Adipocyte (in vitro differentiated cells): Measurements from ENCODE around the gene THUMPD2.

Source experiments
- DNase-seq: peaks from one replicate; pipeline ENCODE4 v3.0.0-alpha.2; 2015; ENCODE audit warnings: low read depth
- H3K27me3 ChIP-seq: replicated peaks from 2 replicates; pipeline ENCODE4 v1.7.0; 2013; ENCODE audit warnings: mild to moderate bottlenecking, low read length, moderate library complexity; ENCODE audit not compliant: control insufficient read depth, insufficient read depth
- H3K36me3 ChIP-seq: 2 replicates; pipeline ENCODE4 v1.7.0; 2013; ENCODE audit warnings: low read length, mild to moderate bottlenecking, moderate library complexity; ENCODE audit not compliant: control insufficient read depth, insufficient read depth, severe bottlenecking
- H3K4me1 ChIP-seq: 2 replicates; pipeline ENCODE4 v1.7.0; 2013; ENCODE audit warnings: mild to moderate bottlenecking, low read length, moderate library complexity; ENCODE audit not compliant: control insufficient read depth, insufficient read depth
- H3K4me3 ChIP-seq: 2 replicates; pipeline ENCODE4 v1.7.0; 2013; ENCODE audit warnings: mild to moderate bottlenecking, low read length, moderate library complexity
- H3K9ac ChIP-seq: 2 replicates; pipeline ENCODE4 v1.7.0; 2013; ENCODE audit warnings: mild to moderate bottlenecking, low read length, moderate library complexity
- H3K9me3 ChIP-seq: 2 replicates; pipeline ENCODE4 v1.7.0; 2013; ENCODE audit warnings: mild to moderate bottlenecking, low read length, moderate library complexity; ENCODE audit not compliant: control insufficient read depth

THUMPD2 gene

DNA sequence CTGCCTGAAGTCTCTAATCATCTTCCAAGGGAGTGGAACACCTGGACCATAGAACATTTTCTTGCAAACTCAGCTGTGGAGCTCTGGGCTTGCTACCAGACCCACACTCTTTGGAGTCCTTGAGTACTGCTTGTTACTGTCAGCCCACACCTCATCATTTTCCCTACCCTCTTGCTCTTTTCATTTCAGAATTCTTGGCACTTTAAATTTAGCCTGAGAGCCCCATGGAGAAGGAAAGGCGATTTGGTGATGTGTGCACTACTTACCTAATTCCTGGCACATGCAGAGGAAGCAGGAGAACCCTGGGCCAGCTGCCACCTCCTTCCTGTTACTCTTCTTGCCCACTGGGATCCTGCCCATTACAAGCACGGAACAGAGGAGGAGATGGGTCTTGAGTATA, 81.6 kb downstream of the THUMPD2 start:
- H3K4me3 ChIP-seq = no peak overlapping the region
- no peak for DNase-seq
- H3K9me3 ChIP-seq = peaks cover 33% of the 10 kb centered on the region

DNA sequence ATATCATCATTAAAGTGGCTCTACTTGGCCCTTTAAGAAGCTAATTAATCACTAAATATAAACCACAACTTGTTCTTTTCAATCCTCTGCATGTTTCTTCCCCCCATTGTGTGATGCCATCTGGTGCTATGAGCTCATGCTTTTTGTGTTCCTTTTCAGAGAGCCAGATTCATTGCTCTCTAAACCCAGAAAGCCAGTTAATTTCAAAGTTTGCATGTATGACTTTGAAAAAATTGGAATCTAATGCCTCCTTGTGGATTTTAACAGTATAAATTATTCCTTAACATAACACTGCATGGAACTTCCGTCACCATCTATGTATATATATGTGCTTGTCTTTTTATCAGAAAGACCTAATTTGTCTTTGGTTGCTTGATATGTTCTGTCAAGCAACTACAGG, 82.2 kb downstream of the THUMPD2 start:
- H3K27me3 ChIP-seq = no peaks in the 10 kb centered on the region
- DNase-seq = peak; percentile 80
- H3K9me3 ChIP-seq = peaks cover 27% of the 10 kb centered on the region
- H3K9ac ChIP-seq = no peak overlapping the region
- peaks cover 9% of the 10 kb centered on the region for H3K4me1 ChIP-seq
- no peaks in the 10 kb centered on the region for H3K36me3 ChIP-seq
- H3K4me3 ChIP-seq = no peak overlapping the region

More for the DNA sequence above, 81.6 kb downstream of the THUMPD2 start:
- Histone ChIP-seq H3K4me1 (peaks cover 9% of the 10 kb centered on the region), H3K9ac (no peak overlapping the region), H3K36me3 (no peaks in the 10 kb centered on the region), H3K27me3 (no peaks in the 10 kb centered on the region)

DNA sequence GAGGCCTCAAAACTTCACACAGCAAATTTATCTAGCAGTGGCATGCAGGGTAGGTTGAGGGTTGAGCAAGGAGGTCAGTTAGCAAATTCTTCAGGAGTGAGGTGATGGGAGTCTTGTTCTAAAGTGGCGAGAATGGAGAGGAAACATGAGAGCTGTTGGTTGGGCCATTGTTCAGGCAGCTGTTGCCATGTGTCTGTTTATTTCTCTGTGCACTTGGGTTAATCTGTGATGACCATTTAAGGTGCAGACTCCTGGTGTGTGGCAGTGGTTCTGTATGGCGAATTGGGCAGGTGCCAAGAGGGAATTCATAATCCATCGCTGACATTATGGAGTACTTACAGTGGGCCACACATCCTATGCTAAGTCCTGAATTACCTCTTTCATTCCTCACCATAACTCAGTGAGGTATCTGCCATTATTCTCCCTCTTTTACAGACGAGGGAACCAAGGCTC, 82.9 kb downstream of the THUMPD2 start:
- Histone ChIP-seq H3K4me1 (peaks cover 9% of the 10 kb centered on the region), H3K9me3 (peaks cover 24% of the 10 kb centered on the region), H3K9ac (no peak overlapping the region), H3K4me3 (no peak overlapping the region), H3K27me3 (no peaks in the 10 kb centered on the region), H3K36me3 (no peaks in the 10 kb centered on the region)
- peak; percentile 74 for DNase-seq

DNA sequence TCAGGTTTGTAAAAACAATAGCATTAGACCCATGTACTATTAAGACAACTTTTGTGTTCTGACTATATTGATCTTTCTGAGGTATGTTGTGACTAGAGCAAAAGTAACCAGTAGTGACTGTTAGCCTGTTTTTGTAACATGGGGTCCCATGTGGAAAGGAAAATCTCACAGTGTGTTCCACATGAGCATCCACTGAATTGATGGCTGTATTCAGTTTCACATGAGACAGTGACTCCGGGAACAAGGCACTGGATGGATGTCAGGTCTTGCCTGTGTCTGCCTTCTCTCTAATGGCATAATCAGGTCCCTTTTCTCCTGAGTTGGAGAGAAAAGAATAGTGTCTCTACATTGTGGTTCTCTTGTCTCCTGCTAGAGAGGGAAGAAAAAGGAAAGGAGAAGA, 85.8 kb downstream of the THUMPD2 start:
- Histone ChIP-seq H3K27me3 (no peaks in the 10 kb centered on the region), H3K4me3 (no peak overlapping the region), H3K9ac (no peak overlapping the region), H3K36me3 (no peaks in the 10 kb centered on the region), H3K4me1 (peaks cover 9% of the 10 kb centered on the region), H3K9me3 (peaks cover 13% of the 10 kb centered on the region)
- DNase-seq = no peak

DNA sequence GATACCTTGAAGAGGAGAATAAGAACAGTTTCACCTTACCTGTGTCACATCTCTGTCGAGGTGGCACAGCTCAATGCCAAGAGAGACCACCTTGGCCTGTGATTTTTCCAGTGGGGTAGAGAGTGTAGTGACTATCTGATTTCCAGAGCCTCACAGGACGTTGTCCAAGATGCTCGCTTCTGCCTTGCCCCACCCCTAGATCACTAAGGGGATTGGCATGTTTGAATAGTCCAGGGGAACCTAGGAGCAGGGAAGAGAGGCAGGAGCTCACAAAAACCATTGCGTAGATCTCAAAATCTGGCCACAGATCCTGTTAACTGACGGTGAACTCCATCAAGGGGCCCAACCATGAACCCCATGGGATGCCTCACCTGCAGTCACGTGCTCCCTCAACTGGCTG, 89.2 kb downstream of the THUMPD2 start:
- no peaks in the 10 kb centered on the region for H3K4me1 ChIP-seq
- H3K36me3 ChIP-seq = no peaks in the 10 kb centered on the region
- peaks cover 13% of the 10 kb centered on the region for H3K9me3 ChIP-seq
- H3K4me3 ChIP-seq = no peak overlapping the region
- DNase-seq = no peak
- no peak overlapping the region for H3K9ac ChIP-seq
- no peaks in the 10 kb centered on the region for H3K27me3 ChIP-seq

DNA sequence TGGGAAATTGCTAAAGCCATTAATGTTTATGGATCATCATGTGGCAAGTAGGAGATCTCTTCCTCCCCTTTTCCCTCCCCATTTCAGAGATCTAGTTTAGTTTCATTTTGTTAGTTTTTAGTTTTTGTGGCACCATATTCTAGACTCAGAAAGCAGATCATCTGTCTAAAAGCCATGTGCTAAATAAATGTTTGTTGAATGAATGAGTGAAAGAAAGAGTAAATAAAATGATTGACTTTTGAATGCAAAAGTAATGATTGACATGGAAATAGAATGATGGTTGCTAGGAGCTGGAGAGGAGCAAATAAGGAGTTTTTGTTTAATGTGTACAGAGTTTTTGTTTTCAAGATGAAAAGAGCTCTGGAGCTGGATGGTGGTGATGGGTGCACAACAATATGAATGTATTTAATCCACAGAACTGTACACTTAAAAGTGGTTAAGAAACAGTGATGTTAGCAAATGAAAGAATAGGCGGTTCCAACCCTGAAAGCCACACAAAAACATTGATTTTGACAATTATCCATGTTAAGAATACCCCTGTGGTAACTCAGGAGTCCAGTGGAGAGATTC, 89.7 kb downstream of the THUMPD2 start:
- Histone ChIP-seq H3K9me3 (peaks cover 13% of the 10 kb centered on the region), H3K36me3 (no peaks in the 10 kb centered on the region), H3K4me1 (no peaks in the 10 kb centered on the region), H3K4me3 (no peak overlapping the region), H3K27me3 (no peaks in the 10 kb centered on the region), H3K9ac (no peak overlapping the region)
- no peak for DNase-seq

DNA sequence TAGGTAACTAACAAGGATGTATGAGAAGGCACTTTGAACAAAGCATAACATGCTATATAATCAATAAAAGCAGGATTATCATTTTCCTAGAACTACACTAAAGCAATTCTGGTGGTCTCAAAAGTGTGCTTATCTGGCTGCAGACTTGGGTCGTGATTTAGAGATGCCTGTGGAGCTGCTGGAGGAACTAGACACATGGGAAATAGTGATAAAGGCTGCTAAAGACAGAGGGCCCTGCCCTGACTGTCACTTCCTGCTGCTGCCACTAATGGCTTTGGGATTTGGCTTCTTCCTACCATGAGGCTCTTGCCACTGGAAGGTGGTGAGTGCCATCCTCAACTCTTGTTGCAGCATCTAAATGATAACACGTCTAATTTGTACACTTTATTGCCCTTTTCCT, 90.9 kb downstream of the THUMPD2 start:
- DNase-seq = no peak
- peaks cover 13% of the 10 kb centered on the region for H3K9me3 ChIP-seq
- no peak overlapping the region for H3K9ac ChIP-seq
- no peak overlapping the region for H3K4me3 ChIP-seq
- H3K36me3 ChIP-seq = no peaks in the 10 kb centered on the region
- no peaks in the 10 kb centered on the region for H3K27me3 ChIP-seq
- no peaks in the 10 kb centered on the region for H3K4me1 ChIP-seq

DNA sequence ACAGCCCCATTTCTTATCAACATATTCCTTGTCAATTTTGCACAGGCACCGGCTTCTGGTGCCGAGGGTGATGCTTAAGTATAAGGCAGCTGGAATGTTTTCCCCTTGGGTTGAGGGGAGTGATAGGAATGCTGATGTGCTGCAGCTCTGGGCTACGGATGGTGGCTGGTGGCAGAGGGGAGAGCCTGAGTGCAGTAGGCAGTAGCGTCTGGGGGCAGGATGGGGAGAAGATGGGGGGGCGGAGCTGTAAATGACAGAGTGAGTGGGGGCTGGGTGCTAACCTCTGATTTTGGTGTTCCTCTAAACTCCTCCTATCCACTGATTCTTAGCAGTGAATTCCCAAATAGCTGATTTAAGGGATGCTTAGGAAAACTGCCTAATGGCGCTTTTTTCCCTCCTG, 92.6 kb downstream of the THUMPD2 start:
- no peaks in the 10 kb centered on the region for H3K27me3 ChIP-seq
- H3K4me3 ChIP-seq = no peak overlapping the region
- H3K36me3 ChIP-seq = no peaks in the 10 kb centered on the region
- H3K4me1 ChIP-seq = no peaks in the 10 kb centered on the region
- no peak overlapping the region for H3K9ac ChIP-seq
- H3K9me3 ChIP-seq = peaks cover 12% of the 10 kb centered on the region
- DNase-seq = no peak
